ENCODE results near the gene BROX.

DNA sequence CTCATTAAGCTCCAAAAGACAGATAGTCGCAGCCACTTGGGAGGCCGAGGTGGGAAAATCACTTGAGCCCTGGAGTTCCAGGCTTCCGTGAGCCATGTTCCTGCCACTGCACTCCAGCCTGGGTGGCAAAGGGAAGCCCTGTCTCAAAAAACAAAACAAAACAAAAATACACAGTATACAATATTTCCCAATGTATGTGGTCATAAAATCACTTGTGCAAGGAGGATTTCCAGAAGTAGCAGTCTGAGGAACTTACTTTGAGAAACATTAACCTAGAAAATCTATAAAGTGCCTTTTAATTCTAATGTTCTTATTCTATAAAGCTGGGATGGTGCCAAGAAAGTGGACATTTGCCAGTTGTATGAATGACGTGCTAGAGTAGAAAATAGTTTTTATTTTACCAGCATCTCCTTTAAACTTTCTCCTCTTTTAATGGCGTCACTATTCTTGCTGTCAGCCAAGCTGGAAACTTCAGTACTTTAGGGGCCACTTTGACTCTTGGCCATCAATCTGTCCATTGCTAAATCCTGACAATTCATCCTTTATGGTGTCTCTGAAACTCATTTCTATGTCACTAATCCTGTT is 47.2 kb downstream of the BROX start:
- TF ChIP-seq, protein P1, sequence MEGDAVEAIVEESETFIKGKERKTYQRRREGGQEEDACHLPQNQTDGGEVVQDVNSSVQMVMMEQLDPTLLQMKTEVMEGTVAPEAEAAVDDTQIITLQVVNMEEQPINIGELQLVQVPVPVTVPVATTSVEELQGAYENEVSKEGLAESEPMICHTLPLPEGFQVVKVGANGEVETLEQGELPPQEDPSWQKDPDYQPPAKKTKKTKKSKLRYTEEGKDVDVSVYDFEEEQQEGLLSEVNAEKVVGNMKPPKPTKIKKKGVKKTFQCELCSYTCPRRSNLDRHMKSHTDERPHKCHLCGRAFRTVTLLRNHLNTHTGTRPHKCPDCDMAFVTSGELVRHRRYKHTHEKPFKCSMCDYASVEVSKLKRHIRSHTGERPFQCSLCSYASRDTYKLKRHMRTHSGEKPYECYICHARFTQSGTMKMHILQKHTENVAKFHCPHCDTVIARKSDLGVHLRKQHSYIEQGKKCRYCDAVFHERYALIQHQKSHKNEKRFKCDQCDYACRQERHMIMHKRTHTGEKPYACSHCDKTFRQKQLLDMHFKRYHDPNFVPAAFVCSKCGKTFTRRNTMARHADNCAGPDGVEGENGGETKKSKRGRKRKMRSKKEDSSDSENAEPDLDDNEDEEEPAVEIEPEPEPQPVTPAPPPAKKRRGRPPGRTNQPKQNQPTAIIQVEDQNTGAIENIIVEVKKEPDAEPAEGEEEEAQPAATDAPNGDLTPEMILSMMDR (IDR thresholded peaks at IDR 0.05) = no peak
- TF ChIP-seq EP300 (IDR thresholded peaks at IDR 0.05) = no peak
- TF ChIP-seq POLR2A (IDR thresholded peaks at IDR 0.05) = no peak
- no peak for TF ChIP-seq POLR2AphosphoS5 (IDR thresholded peaks at IDR 0.05)

Measured in sigmoid colon (tissue), 4 donors.